ENCODE measurements around the gene GPN1. TPM values are rescaled to one million over a fixed set of nuclear protein-coding genes. Genes with fewer than 3 reads are reported as not detected.
"Not testable (repeated sequence)": the region's sequence is repeated elsewhere in the genome, so short reads cannot be mapped to it uniquely, and the experiment has no call there.

The GPN1 gene
- total RNA-seq, 1 donor from 2014 or later: 37.5 TPM

GRCh38 chr2:27667446-27667845 lies 38.6 kb downstream of the GPN1 start:
- peaks cover 4% of the 10 kb centered on the region for H3K27me3 Mint-ChIP-seq (ENCODE audit: unreplicated experiment)
- no peak for DNase-seq
- no peak overlapping the region for H3K4me3 Mint-ChIP-seq (ENCODE audit: unreplicated experiment)
- peaks cover 2% of the 10 kb centered on the region for H3K9me3 Mint-ChIP-seq (ENCODE audit: unreplicated experiment)
- H3K4me1 Mint-ChIP-seq (ENCODE audit: low read depth, unreplicated experiment): peaks cover 9% of the 10 kb centered on the region
- no peak overlapping the region for H3K27ac Mint-ChIP-seq (ENCODE audit: unreplicated experiment)
- H3K36me3 Mint-ChIP-seq (ENCODE audit: unreplicated experiment): no peaks in the 10 kb centered on the region
- TF ChIP-seq CTCF (IDR thresholded peaks at IDR 0.05; ENCODE audit: partially characterized antibody, unreplicated experiment): no peak

- no peak for DNase-seq
- no peaks in the 10 kb centered on the region for H3K36me3 Mint-ChIP-seq (ENCODE audit: unreplicated experiment)
- H3K4me3 Mint-ChIP-seq (ENCODE audit: unreplicated experiment): no peak overlapping the region
- no peak overlapping the region for H3K27ac Mint-ChIP-seq (ENCODE audit: unreplicated experiment)
- TF ChIP-seq CTCF (IDR thresholded peaks at IDR 0.05; ENCODE audit: partially characterized antibody, unreplicated experiment): no peak
- H3K4me1 Mint-ChIP-seq (ENCODE audit: low read depth, unreplicated experiment): no peaks in the 10 kb centered on the region
- H3K9me3 Mint-ChIP-seq (ENCODE audit: unreplicated experiment): no peaks in the 10 kb centered on the region
- no peaks in the 10 kb centered on the region for H3K27me3 Mint-ChIP-seq (ENCODE audit: unreplicated experiment)
Measured at GRCh38 chr2:27671235-27671634, 42.4 kb downstream of the GPN1 start.

- no peak overlapping the region for H3K27ac Mint-ChIP-seq (ENCODE audit: unreplicated experiment)
- H3K27me3 Mint-ChIP-seq (ENCODE audit: unreplicated experiment): no peaks in the 10 kb centered on the region
- no peak overlapping the region for H3K4me3 Mint-ChIP-seq (ENCODE audit: unreplicated experiment)
- no peaks in the 10 kb centered on the region for H3K36me3 Mint-ChIP-seq (ENCODE audit: unreplicated experiment)
- no peaks in the 10 kb centered on the region for H3K4me1 Mint-ChIP-seq (ENCODE audit: low read depth, unreplicated experiment)
- H3K9me3 Mint-ChIP-seq (ENCODE audit: unreplicated experiment): no peaks in the 10 kb centered on the region
- DNase-seq: no peak
- TF ChIP-seq CTCF (IDR thresholded peaks at IDR 0.05; ENCODE audit: partially characterized antibody, unreplicated experiment): no peak
Measured at GRCh38 chr2:27672723-27673486, 44.1 kb downstream of the GPN1 start.

GRCh38 chr2:27680571-27680970 lies 51.7 kb downstream of the GPN1 start:
- TF ChIP-seq CTCF (IDR thresholded peaks at IDR 0.05; ENCODE audit: partially characterized antibody, unreplicated experiment): no peak
- peak overlapping the region; percentile 71 for H3K27ac Mint-ChIP-seq (ENCODE audit: unreplicated experiment)
- no peak for DNase-seq
- peaks cover 2% of the 10 kb centered on the region for H3K9me3 Mint-ChIP-seq (ENCODE audit: unreplicated experiment)
- peaks cover 2% of the 10 kb centered on the region for H3K27me3 Mint-ChIP-seq (ENCODE audit: unreplicated experiment)
- peaks cover 9% of the 10 kb centered on the region for H3K4me1 Mint-ChIP-seq (ENCODE audit: low read depth, unreplicated experiment)
- no peaks in the 10 kb centered on the region for H3K36me3 Mint-ChIP-seq (ENCODE audit: unreplicated experiment)
- H3K4me3 Mint-ChIP-seq (ENCODE audit: unreplicated experiment): peak overlapping the region; percentile 7

GRCh38 chr2:27681841-27682240 lies 53.0 kb downstream of the GPN1 start:
- Mint-ChIP-seq H3K4me1 (ENCODE audit: low read depth, unreplicated experiment) (peaks cover 9% of the 10 kb centered on the region), H3K27me3 (ENCODE audit: unreplicated experiment) (peaks cover 2% of the 10 kb centered on the region), H3K9me3 (ENCODE audit: unreplicated experiment) (peaks cover 2% of the 10 kb centered on the region), H3K36me3 (ENCODE audit: unreplicated experiment) (no peaks in the 10 kb centered on the region), H3K27ac (ENCODE audit: unreplicated experiment) (no peak overlapping the region), H3K4me3 (ENCODE audit: unreplicated experiment) (no peak overlapping the region)
- DNase-seq: no peak
- TF ChIP-seq CTCF (IDR thresholded peaks at IDR 0.05; ENCODE audit: partially characterized antibody, unreplicated experiment): no peak

GRCh38 chr2:27682334-27682771 lies 53.5 kb downstream of the GPN1 start:
- H3K9me3 Mint-ChIP-seq (ENCODE audit: unreplicated experiment): not testable (repeated sequence)

More at GRCh38 chr2:27682334-27682771, 53.5 kb downstream of the GPN1 start:
- not testable (repeated sequence) for H3K4me1 Mint-ChIP-seq (ENCODE audit: low read depth, unreplicated experiment); H3K27ac Mint-ChIP-seq (ENCODE audit: unreplicated experiment); DNase-seq; H3K36me3 Mint-ChIP-seq (ENCODE audit: unreplicated experiment); H3K4me3 Mint-ChIP-seq (ENCODE audit: unreplicated experiment); H3K27me3 Mint-ChIP-seq (ENCODE audit: unreplicated experiment)

Measured in glutamatergic neuron (in vitro differentiated cells).